AG04450 (cell line): ENCODE measurements around the gene DLK2. TPM values are rescaled to one million over a fixed set of nuclear protein-coding genes. Genes with fewer than 3 reads are reported as not detected.

ENCODE experiments used
- CTCF ChIA-PET: fragments of 300-600, 350-600 bp; formaldehyde crosslinking; extraction: SDS; loops from one replicate; lab custom pipeline; 2022; ENCODE audit warnings: antibody characterized with exemption, inconsistent platforms; lab: Charles Lee
- POLR2A ChIA-PET: fragments of 350-600 bp; formaldehyde crosslinking; extraction: SDS; loops from one replicate; lab custom pipeline; 2021; ENCODE audit warnings: antibody characterized with exemption, inconsistent platforms; lab: Yijun Ruan, JAX
- DNase-seq: peaks from one replicate; pipeline ENCODE4 v3.0.0-alpha.2; 2011; ENCODE audit warnings: low read depth, low spot score
- H3K27ac ChIP-seq: one replicate; pipeline ENCODE4 v1.5.1; 2012; ENCODE audit warnings: low read depth, low read length, control low read depth
- H3K27me3 ChIP-seq: one replicate; pipeline ENCODE4 v1.6.0; 2012; ENCODE audit warnings: low read length; ENCODE audit not compliant: control insufficient read depth, insufficient read depth
- H3K4me3 ChIP-seq: 2 replicates; pipeline ENCODE4 v1.5.1; 2011; ENCODE audit warnings: mild to moderate bottlenecking, low read depth, low read length, control low read depth
- H3K9me3 ChIP-seq: 2 replicates; pipeline ENCODE4 v1.5.1; 2012; ENCODE audit warnings: low read length; ENCODE audit not compliant: control insufficient read depth, insufficient read depth
- polyA plus RNA-seq: library from polyadenylated mRNA; depleted of rRNA; stranded (reverse); fragments of >200 nt; gene quantifications from 2 replicates; pipeline ENCODE4 v1.2.3, GENCODE V29; 2011
- TF ChIP-seq, protein P1 (sequence below): IDR thresholded peaks from 2 replicates; pipeline ENCODE4 v1.5.1; 2011; ENCODE audit warnings: low read depth, low read length, control low read depth, inconsistent platforms

Gene DLK2
- polyA plus RNA-seq, 1 experiment: 0.62 TPM

DNA sequence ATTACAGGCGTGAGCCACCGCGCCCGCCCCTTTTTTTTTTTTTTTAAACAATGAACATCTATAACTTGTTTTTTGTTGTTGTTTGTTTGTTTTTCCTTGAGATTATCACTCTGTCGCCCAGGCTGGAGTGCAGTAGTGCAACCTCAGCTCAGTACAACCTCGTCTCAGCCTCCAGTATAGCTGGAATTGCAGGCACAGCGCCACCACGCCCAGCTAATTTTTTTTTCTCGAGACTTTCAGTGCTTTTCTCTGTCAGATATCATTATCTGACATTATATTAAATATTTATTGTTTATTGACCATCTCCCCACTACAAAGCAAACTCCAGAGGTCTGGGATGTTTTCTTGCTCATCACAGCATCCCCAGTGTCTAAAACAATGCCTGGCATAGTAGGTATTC lies 2.3 kb upstream of the DLK2 start:
- no peak for DNase-seq
- no peaks in the 10 kb centered on the region; the same call in 1 of the 2 replicates for H3K9me3 ChIP-seq
- H3K27ac ChIP-seq: no peak overlapping the region
- H3K27me3 ChIP-seq: peaks cover 6% of the 10 kb centered on the region
- CTCF ChIA-PET: interaction anchor here (5.7 kb wide), 1 partner anchor 49 kb away, joined by 53 read pairs; no protein-coding TSS in a partner anchor
- TF ChIP-seq, protein P1, sequence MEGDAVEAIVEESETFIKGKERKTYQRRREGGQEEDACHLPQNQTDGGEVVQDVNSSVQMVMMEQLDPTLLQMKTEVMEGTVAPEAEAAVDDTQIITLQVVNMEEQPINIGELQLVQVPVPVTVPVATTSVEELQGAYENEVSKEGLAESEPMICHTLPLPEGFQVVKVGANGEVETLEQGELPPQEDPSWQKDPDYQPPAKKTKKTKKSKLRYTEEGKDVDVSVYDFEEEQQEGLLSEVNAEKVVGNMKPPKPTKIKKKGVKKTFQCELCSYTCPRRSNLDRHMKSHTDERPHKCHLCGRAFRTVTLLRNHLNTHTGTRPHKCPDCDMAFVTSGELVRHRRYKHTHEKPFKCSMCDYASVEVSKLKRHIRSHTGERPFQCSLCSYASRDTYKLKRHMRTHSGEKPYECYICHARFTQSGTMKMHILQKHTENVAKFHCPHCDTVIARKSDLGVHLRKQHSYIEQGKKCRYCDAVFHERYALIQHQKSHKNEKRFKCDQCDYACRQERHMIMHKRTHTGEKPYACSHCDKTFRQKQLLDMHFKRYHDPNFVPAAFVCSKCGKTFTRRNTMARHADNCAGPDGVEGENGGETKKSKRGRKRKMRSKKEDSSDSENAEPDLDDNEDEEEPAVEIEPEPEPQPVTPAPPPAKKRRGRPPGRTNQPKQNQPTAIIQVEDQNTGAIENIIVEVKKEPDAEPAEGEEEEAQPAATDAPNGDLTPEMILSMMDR: no peak
- POLR2A ChIA-PET: no interaction called here
- no peak overlapping the region for H3K4me3 ChIP-seq

DNA sequence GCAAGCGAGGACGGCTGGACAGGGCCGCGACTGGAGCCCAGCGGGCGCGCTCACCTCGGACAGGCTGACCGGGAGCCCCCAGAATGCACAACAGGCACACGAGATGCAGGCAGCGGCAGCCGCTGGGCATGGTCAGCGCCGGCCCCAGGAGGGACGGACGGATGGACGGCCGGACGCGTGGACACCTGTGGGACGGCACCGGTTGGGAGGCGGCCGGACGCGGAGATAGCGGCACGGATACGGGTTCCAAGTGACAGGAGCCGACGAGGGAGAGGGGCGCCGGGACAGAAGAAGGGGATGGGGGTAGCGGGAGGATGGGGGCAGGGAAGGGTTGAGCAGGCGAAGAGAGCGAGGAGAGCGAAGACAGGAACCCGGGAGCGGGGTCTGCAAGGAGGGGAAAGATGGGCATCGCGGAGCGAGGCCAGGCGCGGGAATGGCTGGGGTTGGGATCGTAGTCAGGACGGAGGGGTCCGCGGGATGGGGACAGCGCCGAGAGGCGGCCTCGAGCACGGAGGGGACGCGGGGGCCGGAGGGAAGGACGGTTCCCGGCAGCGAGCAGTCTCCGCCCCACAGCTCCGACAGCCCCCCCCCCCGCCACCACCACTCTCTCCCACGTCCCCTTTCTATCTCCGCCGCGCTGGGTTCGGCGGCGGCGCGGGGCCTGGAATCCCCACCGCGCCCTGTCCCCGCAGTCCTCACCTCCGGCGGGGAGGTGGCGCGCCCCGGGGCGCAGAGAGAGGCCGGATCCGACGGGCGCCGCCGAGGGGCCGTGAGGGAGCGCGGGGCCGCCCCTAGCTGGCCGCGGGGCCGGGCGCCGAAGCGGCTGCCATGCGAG lies 435 bp downstream of the DLK2 start:
- TF ChIP-seq, protein P1: no peak
- ChIA-PET POLR2A (interaction anchor here (0.6 to 1.0 kb wide), 2 partner anchors 55 to 59 kb away, joined by 4 to 5 read pairs; partner anchors contain the start of gene LRRC73), CTCF (interaction anchor here (0.9 to 5.7 kb wide), 4 partner anchors 41 to 51 kb away, joined by 3 to 53 read pairs (median 8); no protein-coding TSS in a partner anchor)
- H3K27me3 ChIP-seq: peaks cover 3% of the 10 kb centered on the region
- H3K9me3 ChIP-seq: no peaks in the 10 kb centered on the region; the same call in 1 of the 2 replicates
- peak; percentile 69 for DNase-seq
- H3K4me3 ChIP-seq: peak overlapping the region; percentile 60
- H3K27ac ChIP-seq: no peak overlapping the region

DNA sequence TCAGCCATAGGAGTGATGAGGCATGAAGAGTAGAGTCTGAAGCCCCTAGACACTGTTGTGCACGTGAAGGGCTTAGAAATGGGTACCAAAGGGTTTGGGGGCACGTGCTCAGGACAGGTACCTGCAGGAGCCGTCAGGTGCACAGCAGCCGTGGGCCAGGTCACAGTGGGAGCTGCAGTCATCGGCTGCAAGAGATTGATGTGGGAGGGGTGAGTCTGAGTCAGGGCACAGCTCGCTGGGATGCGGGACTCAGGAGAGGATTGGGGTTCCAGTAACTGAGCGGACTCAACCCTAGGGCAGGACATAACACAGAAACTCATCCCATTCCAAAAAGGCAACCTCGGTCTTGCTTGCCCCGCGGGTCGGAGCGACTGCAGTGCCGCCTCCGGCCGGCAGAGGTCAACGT lies 1.1 kb downstream of the DLK2 start:
- Histone ChIP-seq H3K4me3 (peak overlapping the region; percentile 60; the same call in 1 of the 2 replicates), H3K9me3 (no peaks in the 10 kb centered on the region; the same call in 1 of the 2 replicates), H3K27me3 (peaks cover 3% of the 10 kb centered on the region), H3K27ac (no peak overlapping the region)
- TF ChIP-seq, protein P1: peak; percentile 94
- ChIA-PET CTCF (interaction anchor here (0.7 to 5.7 kb wide), 6 partner anchors 13 to 56 kb away, joined by 3 to 53 read pairs (median 5); partner anchors contain the start of gene LRRC73), POLR2A (no interaction called here)
- no peak for DNase-seq

DNA sequence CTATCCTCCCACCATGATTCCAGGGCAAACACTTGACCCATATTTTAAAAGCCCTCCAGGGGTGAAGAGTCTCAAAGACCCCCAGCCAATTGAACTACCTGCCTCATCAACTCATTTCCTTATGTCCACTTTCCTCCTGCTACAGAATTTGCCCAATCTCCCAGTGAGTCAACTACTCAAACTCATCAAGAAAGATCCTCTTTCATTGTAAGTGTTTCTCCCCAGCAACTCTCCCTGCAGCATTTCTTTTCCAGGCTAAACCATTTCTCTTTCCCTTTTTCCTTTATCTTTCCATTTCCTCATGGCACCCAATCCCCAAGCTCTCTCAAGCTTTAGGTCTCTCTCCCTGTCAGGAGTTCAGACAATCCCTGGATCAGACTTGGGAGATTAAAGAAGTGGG lies 1.5 kb downstream of the DLK2 start:
- peaks cover 3% of the 10 kb centered on the region for H3K27me3 ChIP-seq
- TF ChIP-seq, protein P1: no peak
- CTCF ChIA-PET: interaction anchor here (0.7 to 5.7 kb wide), 6 partner anchors 13 to 56 kb away, joined by 3 to 53 read pairs (median 5); partner anchors contain the start of gene LRRC73
- DNase-seq: no peak
- no peak overlapping the region for H3K4me3 ChIP-seq
- POLR2A ChIA-PET: no interaction called here
- no peak overlapping the region for H3K27ac ChIP-seq
- H3K9me3 ChIP-seq: no peaks in the 10 kb centered on the region; the same call in 1 of the 2 replicates
